Stimulated activated CD8-positive, alpha-beta memory T cell treated with anti-CD3 and anti-CD28 coated beads, Interleukin-12 subunit alpha, Interleukin-12 subunit beta, amount 100 ng/mL, for 4 hours (primary cell): ENCODE data around the gene IMP4.
A peak's percentile ranks its signal among the peaks of the same experiment; 100 is the strongest.

Experiments used
- DNase-seq: peaks from one replicate; pipeline ENCODE4 v3.0.0-alpha.2; 2020; ENCODE audit warnings: low read depth

Gene IMP4

DNA sequence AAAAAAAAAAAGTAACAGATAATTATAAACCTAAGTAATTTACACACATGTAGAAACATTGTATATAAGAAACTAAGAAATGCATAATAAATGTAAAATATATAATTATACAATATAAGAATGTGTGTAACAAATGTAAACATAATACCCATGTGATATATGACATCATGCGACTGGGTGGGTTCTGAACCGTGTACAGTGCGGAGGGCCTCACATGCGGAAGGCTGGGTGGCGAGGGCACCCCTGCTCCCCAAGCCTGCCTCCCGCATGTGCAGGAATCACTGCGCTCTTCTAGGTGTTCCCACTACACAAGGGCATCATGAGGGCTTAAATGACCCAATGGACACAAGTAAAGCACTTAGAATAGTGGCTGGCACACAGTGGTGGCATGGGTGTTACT lies 15.2 kb downstream of the IMP4 start:
- DNase-seq, result no peak

DNA sequence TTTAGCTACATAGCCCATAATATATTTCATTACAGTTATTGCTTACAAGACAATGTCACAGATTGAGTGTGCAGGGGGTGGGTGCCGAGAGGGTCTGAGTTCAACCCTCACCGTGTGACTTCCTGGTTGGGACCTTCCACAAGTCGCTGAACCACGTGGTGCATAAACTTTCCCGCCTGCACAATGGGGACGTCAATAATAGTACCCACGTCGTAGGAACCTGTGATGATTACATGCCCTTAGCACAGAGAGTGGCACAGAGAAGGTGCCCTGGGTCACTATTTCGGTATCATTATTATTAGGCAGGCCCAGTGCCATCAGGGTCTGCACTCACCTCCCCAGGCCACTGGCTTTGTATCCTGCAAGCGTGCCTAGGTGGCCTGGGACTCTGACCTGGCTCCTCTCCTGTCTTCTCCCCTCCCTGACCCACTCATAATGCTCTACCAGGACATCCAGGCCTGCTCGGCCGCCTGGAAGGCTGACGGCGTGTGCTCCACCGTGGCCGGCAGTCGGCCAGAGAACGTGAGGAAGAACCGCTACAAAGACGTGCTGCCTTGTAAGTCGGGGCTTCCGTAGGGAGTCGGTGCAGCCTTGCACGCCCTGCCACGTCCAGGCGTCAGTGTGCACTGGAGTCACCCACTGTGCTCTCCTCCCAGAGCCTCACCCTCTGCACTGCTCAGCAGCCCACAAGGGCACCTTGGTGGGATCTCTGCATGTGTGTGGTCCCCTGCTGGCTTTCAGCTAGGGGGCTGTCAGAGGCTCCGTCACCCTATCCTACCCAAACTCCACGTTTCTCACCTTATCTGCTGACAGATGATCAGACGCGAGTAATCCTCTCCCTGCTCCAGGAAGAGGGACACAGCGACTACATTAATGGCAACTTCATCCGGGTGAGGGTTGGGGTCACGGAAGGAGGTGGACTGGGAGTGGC lies 16.0 kb downstream of the IMP4 start:
- no peak for DNase-seq

DNA sequence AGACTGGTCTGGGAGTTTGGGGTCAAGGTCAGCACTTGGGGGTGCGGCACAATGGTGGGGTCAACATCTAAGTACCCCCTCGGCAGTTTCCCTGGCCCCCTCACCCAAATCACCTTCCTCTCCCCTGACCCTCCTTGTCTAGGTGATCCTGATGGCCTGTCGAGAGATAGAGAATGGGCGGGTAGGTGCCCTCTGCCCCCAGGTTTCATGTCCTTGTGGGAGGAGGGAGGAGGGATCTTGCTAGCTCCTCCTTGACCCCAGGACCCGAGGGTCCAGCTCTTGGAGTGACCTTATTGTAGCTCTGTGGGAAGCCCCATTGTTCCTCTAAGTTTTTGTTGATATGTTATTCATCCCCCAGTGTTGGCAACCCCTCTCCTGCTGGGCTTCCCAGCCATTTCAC lies 16.8 kb downstream of the IMP4 start:
- DNase-seq, result no peak

DNA sequence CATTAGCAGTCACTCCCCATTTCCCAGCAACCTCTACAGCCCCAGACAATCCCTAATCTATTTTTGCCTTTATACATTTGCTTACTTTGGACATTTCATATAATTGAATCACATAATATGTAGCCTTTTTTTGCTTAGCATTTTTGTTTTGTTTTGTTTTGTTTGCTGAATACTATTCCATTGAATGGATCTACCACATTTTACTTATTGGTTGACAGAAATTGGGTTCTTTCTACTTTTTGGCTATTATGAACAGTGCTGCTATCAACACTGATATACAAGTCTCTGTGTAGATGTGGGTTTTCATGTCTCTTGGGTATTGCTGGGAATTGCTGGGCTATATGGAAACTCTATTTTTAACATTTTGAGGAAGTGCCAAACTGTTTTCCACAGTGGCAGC lies 20.8 kb downstream of the IMP4 start:
- DNase-seq, result no peak

DNA sequence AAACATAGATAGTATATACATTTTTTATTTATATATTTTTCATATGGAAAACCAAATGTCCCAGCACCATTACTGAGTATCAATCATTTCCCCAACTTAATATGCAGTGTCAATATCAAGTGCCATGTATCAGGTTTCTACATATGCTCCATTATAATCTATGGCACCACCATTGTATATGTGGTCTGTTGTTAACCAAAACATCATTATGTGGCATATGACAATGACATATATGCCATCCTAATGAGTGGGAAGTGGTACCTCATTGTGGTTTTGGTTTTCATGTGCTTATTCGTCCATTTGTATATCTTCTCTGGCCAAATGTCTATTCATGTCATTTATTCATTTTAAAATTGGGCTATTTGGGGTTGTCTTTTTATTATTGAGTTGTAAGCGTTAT lies 22.4 kb downstream of the IMP4 start:
- no peak for DNase-seq

DNA sequence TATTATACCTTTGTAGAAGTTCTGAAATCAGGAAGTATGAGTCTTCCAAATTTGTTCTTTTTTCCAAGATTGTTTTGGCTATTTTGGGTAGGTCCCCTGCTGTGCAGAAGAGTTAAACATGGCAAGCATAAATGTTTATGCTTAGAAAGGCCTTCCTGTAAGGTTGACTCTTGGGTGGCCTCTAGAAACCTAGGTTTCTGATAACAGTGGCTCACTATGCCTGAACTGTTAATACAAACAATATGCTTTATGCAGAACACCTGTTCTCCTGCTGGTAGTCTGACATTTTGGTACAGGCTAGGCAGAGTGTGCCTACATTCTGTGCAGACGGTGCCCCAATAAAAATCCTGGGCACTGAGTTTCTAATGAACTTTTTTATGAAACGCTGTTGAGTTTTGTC lies 23.3 kb downstream of the IMP4 start:
- DNase-seq, result no peak

DNA sequence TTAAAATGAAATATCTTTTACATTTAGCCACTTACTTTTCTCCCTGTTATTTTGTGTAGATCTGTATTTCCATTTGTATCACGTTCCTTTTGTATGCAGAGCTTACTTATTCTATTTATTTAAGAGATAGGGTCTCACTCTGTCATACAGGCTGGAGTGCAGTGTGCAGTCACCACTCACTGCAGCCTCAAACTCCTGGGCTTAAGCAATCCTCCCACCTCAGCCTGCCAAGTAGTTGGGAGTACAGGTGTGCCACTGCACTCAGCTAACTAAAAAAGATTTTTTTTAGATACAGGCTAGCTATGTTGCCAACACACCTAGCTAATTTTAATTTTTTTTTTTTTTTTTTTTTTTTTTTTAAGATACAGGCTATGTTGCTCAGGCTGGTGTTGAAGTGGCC lies 24.0 kb downstream of the IMP4 start:
- no peak for DNase-seq

DNA sequence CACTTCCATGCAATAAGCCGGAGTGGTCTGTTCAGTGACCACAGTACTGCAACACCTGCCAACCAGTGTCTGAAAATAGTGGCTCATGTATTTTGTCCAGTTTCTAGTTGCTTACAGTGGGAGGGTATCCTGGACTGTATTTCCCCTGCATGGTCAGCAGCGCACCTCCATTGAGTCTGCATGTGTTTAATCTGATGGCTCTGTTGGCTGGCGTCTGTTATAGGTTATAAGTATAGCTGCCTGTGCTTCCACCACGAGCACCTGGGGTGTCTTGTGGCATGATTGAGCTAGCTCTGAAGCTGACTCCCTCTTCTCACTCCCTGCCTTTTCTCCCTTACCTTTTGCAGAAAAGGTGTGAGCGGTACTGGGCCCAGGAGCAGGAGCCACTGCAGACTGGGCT lies 26.1 kb downstream of the IMP4 start:
- no peak for DNase-seq

DNA sequence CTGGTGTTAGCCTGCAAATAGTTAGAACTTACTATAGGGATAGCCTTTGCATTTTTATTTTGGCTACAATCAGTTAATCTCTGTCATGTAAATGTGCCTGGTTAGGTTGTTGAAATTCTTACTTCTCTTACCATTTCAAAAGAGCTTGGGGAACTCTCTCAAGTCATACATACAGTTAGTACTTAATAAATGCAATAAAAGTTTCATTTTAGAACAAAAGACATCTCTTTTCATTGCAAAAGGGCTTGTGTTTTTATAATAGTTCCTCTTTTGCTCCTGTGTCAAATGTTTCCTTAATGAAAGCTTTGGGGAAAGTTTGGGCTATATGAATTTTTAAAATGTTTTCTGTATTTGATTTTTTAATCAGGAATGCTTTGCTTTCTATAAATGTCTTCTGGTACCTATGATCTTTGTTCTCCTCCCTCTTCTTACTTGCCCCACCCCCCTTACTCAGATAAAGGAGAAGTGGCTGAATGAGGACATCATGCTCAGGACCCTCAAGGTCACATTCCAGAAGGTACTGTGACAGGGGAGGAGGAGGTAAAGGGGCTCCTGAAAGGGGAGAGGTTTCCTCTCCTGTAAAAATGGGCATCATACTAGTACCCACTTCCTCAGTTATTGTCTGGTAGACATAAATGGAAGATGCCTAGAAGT lies 26.7 kb downstream of the IMP4 start:
- DNase-seq, result no peak

DNA sequence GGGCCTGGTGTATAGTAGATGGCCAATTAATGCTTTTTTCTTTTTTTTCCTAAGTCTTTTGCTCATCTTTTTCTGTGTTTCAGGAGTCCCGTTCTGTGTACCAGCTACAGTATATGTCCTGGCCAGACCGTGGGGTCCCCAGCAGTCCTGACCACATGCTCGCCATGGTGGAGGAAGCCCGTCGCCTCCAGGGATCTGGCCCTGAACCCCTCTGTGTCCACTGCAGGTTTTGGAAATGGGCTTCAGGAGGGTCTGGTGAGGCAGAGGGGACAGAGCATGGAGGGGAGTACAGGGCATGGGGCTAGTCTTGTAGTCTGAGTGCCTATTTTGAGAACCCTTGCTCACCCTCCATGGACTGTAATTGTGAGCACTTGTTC lies 27.3 kb downstream of the IMP4 start:
- DNase-seq, result no peak

DNA sequence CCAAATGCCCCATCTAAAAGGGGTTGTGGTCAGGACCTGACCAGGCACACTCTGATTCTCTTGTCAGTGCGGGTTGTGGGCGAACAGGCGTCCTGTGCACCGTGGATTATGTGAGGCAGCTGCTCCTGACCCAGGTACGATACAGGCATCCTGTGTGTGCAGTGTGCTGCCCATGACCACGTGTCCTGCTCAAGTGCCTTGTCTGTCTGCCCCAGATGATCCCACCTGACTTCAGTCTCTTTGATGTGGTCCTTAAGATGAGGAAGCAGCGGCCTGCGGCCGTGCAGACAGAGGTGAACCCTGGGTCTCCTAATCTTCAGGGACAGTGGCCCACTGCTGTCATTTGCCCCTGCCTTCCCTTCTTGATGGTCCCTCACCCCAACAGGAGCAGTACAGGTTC lies 27.8 kb downstream of the IMP4 start:
- peak; percentile 10 for DNase-seq

DNA sequence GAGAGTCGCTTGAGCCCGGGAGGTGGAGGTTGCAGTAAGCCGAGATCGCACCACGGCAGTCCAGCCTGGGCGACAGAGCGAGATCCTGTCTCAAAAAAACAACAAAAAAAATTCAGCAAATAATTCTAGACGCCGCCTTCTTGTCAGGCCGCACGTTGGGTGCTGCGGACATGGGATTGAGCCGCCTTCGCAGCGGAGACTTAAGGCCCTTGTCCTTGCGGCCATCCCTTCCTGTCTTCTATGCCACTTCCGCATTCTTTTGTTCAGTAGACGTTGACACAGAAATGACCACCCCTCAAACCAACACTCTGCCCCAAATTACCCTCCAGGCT lies 29.0 kb downstream of the IMP4 start:
- DNase-seq, result no peak

DNA sequence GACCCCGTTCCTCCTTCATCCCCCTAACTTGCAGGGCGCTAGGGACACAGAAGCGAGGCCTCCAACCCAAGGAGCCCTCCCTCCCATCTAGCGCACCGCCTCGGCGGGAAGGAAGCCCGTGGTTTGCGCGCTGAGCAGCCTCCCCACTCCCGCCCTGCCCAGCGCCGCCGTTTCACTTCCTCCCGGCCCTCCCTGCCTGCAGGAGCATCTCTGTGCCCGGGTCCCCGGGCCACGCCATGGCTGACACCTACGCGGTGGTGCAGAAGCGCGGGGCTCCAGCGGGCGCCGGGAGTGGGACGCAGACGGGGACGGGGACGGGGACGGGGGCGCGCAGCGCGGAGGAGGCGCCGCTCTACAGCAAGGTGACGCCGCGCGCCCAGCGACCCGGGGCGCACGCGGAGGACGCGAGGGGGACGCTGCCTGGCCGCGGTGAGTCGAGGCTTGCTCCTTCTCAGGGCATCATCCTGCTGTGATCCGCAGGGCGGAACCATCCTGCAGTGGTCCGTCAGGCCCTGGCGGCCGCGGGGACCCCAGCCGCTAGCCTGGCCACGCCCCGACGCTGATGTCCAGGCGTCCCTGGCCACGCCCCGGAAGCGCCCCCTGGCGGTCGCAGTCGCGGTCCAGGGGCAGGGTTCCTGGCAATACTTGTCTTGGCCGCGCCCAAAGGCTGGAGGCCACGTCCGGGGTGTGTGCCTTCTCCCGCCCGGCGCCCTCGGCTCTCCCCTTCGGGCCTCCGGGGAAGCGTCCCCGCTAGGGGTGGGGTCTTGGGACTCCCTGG lies 29.5 kb downstream of the IMP4 start:
- peak; percentile 54 for DNase-seq

DNA sequence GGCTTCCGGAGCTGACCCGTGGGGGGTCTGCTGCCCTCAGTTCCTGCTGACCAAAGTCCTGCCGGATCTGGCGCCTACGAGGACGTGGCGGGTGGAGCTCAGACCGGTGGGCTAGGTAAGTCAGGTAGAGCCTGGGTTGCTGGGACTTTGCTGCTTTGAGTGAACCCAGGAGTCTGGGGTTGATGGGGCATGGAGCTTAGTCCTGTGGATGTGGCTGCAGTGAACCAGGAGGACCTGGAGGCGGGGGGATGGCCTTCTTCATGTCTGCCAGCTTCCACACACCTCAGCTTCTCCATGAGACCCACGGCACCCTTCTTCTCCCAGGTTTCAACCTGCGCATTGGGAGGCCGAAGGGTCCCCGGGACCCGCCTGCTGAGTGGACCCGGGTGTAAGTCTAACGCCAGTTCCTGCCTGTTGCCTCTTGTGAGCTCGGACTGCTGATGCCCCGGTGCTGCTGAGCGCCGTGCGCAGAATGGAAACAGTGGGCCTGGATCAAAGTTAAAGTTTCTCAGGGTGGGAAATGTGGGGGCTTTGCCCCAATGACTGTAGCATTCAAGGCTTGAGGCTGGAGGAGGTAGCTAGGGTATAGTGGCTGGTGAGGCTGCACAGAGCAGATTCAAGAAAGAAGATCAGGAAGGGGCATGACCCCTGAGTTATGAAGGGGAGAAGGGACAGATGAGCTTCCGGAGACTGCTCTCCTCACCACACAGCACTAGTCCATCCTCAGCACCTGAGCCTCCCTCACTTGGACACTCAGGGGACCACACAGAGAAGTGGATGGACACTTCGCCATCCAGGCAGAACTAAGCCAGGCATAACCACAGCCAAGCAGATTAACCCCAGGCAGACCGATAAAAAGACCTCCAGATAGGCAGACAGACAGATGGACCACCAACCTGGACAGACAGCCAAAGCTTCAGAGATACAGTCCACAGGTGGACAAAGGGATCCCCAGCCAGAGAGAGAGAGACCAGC lies 30.4 kb downstream of the IMP4 start:
- DNase-seq, result no peak

DNA sequence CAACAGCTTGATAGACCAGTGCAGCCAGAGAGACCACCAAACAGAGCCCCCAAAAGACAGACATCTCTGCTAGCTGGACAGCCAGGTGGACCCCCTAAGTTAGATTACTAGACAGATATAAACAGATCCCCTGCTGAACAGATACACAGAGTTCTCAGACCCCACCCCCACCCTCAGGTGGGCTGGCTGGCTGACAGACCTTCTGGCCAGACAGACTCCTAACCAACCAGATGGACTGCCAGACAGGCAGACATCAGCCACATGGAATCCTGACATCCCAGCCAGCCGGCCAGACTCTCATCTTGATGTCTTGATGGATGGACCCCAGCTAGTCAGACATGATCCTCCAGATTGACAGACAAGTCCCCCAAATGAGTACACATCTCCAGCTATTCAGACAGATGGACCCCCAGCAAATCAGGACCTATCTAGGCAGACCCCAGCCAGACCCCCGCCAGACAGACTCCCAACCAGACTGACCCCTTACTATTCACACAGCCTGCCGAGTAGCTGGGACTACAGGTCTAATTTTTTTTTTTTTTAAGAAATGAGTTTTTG lies 31.2 kb downstream of the IMP4 start:
- no peak for DNase-seq

DNA sequence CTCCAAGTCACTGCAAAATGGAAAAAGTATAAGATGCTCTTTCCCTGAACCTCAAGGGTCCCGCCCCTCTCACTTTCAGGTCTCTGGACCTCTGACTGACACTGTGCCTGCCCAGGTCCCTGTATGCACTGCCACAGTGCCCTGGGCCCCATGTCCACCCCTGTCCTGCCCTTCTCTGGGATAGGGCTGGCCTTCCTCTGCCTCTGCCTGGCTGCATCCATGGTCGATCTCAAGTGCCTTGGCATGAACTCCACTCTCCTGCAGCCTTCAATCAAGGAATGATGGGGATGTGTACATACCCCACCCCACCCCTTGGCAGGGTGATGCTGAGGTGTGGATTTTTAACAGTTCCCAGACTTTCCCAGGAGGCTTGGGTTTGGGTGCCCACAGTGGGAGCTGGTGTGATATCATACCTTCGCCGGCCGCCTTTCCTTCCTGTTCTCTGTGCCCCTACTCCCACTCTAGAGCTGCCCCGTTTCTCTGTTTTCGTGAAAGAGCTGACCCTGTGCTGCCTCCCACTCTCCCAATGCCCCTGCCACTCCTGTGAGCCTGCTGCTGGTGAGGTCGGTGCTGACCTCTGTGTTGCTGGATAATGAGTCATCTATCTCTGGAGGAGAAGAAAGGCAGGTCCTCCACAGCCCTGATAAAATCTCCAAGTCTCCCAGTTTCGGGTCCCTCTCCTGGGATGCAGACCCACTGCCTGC lies 32.0 kb downstream of the IMP4 start:
- no peak for DNase-seq

DNA sequence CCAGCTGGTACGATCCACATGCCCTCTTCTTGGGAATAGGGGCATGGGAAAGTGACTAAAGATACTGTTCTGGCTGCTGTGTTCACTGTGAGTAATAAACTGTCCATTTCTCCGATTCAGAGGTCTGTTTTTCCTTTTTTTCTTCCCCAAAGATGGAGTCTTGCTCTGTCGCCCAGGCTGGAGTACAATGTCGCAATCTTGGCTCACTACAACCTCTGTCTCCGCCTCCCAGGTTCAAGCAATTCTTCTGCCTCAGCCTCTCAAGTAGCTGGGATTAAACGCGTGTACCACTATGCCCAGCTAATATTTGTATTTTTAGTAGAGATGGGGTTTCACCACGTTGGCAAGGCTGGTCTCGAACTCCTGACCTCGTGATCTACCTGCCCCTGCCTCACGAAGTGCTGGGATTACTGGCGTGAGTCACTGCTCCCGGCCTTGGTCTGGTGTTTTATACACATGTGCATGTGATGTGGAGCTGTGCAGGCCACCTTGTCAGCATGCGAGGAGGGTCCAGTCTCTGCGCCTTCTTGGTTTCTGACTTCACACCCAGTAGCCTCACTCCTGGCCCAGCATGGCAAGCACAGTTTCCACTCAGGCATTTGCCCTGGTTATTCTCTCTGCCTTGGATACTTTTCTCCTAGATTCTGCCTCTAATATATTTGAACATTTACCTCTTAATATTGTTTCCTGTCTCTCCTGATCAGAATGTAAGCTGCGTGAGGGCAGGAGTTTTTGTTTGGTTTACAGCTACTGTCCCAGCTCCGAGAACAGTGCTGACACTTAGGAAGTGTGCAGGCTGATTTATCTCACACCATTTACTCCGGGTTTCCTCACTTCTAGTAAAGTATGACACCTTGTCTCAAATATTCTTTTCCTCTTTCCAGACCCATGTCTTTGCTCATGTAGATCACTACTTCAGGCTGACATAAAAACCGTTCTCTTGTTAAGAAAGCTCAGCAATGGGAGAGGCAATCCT lies 32.9 kb downstream of the IMP4 start:
- DNase-seq, result no peak

DNA sequence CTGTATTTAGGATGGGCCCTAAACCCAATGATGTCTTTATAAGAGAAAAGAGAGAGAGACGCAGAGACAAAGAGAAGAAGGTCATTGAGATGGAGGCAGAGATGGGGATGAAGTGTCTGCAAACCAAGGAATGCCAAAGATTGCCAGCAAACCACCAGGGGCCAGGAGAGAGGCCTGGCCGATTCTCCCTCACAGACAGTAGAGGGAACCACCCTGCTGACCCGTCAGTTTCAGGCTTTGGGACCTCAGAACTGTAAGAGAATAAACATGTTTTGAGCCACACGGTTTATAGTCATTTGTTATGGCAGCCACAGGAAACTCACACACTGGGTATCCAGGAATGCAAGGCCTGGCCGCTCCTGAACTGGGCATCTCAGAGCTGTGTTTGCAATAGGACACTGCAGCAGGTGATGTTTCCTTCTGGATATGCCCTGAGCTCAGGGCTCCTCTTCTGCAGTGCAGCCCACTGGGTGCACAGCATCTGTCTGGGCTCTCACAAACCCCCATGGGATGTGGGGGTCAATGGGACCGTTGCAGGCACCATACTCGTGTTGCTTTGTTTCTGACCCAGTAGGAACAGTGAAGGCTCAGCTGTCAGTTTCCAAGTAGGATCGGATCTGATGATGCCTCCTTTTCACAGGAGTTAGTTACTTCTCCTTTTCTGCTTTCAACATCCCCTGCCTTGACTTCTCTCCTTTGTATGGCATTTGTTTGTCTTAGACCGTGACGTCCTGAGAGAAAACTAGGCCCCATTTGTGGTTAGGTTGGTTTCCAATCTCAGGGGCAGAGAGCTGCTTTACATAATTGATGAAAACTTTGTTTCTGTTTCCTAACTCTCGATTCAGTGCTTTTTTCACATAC lies 34.0 kb downstream of the IMP4 start:
- no peak for DNase-seq

DNA sequence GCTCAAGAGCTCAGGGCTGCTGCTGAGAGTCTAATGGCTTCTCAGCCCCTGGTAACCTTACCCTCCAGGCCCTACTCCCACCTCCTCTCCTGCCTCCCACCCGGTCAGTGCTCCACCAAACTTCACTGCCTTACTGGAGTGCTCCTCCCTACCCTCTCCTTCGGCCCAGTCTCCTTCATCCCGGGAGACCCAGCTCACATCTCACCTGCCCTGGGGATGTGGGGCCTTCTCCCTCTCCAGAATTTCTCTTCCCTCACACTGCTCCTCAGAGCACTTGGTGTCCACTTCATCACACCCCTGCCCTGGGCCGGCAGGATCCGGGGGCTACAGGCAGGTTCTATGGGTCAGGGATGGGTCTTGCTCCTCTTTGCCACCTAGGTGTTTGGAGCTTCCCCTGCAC lies 34.8 kb downstream of the IMP4 start:
- no peak for DNase-seq
